Central memory CD8-positive, alpha-beta T cell (primary cell): ENCODE data around the gene PRRX2.
"Not testable (repeated sequence)": the region's sequence is repeated elsewhere in the genome, so short reads cannot be mapped to it uniquely, and the experiment has no call there.

Experiments
- ATAC-seq: fragments of 150-1000 bp; cut with Tn5 transposase; replicated peaks from 2 replicates; pipeline ENCODE4 v1.10.0; 2022; ENCODE audit warnings: mild to moderate bottlenecking, moderate FRiP score, moderate number of reproducible peaks; ENCODE audit not compliant: poor library complexity, severe bottlenecking; ENCODE audit errors: extremely low read depth
- DNase-seq, 2 donors: peaks; one replicate each; pipeline ENCODE4 v3.0.0; 2021; ENCODE audit warnings: low spot score in 2 of 2
- H3K27ac Mint-ChIP-seq: one replicate; pipeline ENCODE4 v1.8.0; 2022; ENCODE audit warnings: low read depth, mild to moderate bottlenecking, moderate library complexity, mixed read lengths
- H3K27me3 Mint-ChIP-seq: one replicate; pipeline ENCODE4 v1.8.0; 2022; ENCODE audit warnings: mixed read lengths
- H3K36me3 Mint-ChIP-seq: one replicate; pipeline ENCODE4 v1.8.0; 2022; ENCODE audit warnings: mild to moderate bottlenecking, moderate library complexity, mixed read lengths; ENCODE audit not compliant: insufficient read depth
- H3K4me1 Mint-ChIP-seq: one replicate; pipeline ENCODE4 v1.8.0; 2022; ENCODE audit warnings: mixed read lengths
- H3K4me3 Mint-ChIP-seq: one replicate; pipeline ENCODE4 v1.8.0; 2022; ENCODE audit warnings: mild to moderate bottlenecking, moderate library complexity, mixed read lengths
- H3K9me3 Mint-ChIP-seq: one replicate; pipeline ENCODE4 v1.8.0; 2022; ENCODE audit warnings: mixed read lengths

The PRRX2 gene

DNA sequence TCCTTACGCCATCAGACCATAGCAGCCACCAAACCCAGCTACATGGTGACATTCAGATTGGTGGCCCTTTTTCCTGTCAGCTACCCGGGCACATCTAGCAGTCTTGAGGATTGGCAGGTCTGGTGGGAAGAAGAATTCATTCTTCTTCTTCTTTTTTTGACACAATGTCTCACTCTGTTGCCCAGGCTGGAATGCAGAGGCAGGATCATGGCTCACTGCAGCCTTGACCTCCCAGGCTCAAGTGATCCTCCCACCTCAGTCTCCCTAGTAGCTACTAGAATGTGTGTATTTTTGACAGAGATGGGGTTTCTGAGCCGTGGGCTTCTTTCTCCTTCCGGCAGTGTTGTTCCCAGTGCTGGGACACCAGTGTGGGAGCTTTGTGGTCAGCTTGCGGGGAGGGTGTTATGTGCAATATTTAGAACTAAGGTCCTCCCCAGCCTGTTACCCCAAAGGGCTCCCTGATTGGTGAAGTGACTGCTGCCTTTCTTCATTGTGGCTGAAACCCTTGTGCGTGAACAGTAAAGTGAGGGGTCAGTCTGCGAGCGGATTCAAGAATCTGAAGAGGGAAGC, 36.1 kb upstream of the PRRX2 start:
- H3K27ac Mint-ChIP-seq: no peak overlapping the region
- H3K4me3 Mint-ChIP-seq: no peak overlapping the region
- H3K4me1 Mint-ChIP-seq: peaks cover 51% of the 10 kb centered on the region

DNA sequence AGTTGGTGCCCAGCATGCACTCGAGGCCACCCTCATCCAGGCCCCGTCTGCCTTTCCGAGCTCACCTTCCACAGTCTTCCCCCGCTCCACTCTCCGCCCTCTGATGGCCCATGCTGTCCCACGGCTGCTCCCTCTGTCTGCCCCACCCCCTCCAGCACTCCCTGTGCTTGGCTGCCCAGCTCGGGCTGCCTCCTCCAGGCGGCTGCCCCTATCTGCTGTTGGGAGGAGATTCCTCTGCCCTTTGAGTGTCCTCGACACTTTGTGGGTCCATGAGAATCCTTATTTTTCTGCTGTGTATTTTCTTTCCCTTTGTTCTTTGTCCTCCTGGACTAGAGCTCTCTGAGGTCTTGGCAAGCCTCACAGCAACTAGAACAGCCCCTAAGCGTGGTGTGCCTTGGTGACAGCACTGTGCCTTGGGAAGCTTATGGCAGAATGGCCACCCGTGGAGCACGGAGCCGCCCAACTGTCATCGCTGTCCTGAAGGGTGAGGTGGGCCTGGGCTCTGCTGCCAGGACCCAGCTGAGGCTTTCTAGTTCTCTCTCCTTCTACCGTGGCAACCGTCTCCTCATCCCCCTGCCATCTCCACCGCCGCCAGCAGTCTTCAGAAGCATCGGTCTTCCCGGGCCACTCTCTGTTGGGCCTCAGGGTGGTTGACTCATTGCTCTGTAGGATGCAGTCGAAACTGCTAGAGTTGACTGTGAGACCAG, 34.3 kb upstream of the PRRX2 start:
- H3K4me3 Mint-ChIP-seq: no peak overlapping the region
- peaks cover 45% of the 10 kb centered on the region for H3K4me1 Mint-ChIP-seq
- H3K27ac Mint-ChIP-seq: peak overlapping the region; percentile 89

More for the DNA sequence above, 36.1 kb upstream of the PRRX2 start:
- Mint-ChIP-seq H3K27me3 (no peaks in the 10 kb centered on the region), H3K36me3 (peaks cover 32% of the 10 kb centered on the region), H3K9me3 (no peaks in the 10 kb centered on the region)
- ATAC-seq (no peak), DNase-seq (no peak)

DNA sequence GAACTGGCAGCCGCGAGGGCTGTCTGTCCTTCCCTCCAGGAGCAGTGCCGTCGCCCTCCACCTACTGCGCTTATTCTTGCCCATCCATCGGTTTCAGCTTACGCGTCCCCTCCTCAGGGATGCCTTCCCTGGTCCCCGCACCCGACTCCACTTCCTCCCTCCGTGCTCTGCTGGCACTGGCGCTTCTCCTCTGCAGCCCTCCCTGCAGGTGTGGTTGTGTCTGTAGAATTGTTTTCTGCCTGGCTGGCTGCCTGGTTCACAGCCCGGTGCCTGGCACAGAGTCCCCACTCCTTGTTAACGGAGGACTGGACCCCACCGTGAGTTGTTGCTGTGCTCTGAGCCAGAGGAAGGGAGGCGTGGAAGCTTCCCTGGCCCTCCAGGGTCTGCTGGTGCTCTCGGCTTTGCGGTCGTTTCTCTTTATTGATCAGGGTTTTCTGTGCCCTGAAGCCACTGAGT, 33.7 kb upstream of the PRRX2 start:
- H3K4me1 Mint-ChIP-seq: peaks cover 44% of the 10 kb centered on the region
- H3K27me3 Mint-ChIP-seq: no peaks in the 10 kb centered on the region
- H3K36me3 Mint-ChIP-seq: peaks cover 35% of the 10 kb centered on the region
- no peaks in the 10 kb centered on the region for H3K9me3 Mint-ChIP-seq
- H3K27ac Mint-ChIP-seq: peak overlapping the region; percentile 89
- no peak for ATAC-seq
- H3K4me3 Mint-ChIP-seq: no peak overlapping the region
- no peak for DNase-seq

More for the DNA sequence above, 34.3 kb upstream of the PRRX2 start:
- Mint-ChIP-seq H3K27me3 (no peaks in the 10 kb centered on the region), H3K9me3 (no peaks in the 10 kb centered on the region), H3K36me3 (peaks cover 36% of the 10 kb centered on the region)
- DNase-seq: no peak
- no peak for ATAC-seq

DNA sequence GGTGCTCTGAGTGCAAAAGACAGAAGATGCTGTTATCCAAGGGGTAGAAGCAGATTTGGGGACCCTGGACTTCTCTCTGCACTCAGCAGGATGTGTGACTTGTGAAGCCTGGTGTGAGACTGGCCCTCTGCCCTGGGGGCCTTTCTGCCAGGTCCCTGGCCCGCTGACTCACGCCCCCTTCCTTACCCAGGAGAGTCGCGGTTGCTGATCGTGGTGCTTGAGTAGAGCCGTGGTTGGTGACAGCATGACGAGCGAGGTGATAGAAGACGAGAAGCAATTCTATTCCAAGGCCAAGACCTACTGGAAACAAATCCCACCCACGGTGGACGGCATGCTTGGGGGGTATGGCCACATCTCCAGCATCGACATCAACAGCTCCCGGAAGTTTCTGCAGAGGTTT, 33.0 kb upstream of the PRRX2 start:
- H3K36me3 Mint-ChIP-seq: peaks cover 33% of the 10 kb centered on the region
- no peak overlapping the region for H3K27ac Mint-ChIP-seq
- peaks cover 36% of the 10 kb centered on the region for H3K4me1 Mint-ChIP-seq
- H3K27me3 Mint-ChIP-seq: no peaks in the 10 kb centered on the region
- ATAC-seq: no peak
- no peaks in the 10 kb centered on the region for H3K9me3 Mint-ChIP-seq
- no peak overlapping the region for H3K4me3 Mint-ChIP-seq
- DNase-seq: no peak

DNA sequence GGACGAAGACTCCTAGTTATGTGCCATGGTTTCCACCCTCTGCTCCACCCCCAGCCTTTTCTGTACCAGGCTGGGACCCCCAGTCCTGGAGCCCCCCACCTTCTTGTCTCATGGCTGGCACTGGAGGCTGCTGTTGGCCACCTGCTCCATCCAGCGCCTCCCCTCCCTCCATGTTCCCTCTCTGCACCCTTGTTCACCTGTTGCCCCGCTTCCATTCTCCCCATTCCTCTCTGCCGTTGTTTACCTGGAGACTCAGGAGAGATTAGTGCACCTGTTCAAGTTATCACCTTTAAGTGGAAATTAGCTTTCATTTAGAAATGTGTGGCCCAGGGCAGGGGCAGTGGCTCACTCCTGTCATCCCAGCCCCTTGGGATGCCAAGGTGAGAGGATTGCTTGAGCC, 32.2 kb upstream of the PRRX2 start:
- H3K4me3 Mint-ChIP-seq: no peak overlapping the region

DNA sequence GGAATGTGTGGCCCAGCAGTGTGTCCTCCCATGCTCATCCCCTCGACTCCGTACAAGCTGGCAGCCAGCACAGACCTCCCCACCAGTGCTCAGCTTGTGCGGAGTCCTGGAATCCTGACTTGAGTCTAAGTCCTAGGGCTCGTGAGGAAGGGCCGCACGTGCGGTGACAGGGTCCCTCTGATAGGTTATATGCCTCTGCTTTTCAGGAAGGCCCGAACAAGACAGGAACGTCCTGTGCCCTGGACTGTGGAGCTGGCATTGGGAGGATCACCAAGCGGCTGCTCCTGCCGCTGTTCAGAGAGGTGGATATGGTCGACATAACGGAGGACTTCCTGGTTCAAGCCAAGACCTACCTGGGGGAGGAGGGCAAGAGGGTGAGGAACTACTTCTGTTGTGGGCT, 31.6 kb upstream of the PRRX2 start:
- no peak overlapping the region for H3K27ac Mint-ChIP-seq
- peaks cover 33% of the 10 kb centered on the region for H3K36me3 Mint-ChIP-seq
- ATAC-seq (no peak), DNase-seq (no peak)
- no peaks in the 10 kb centered on the region for H3K9me3 Mint-ChIP-seq
- H3K4me1 Mint-ChIP-seq: peaks cover 35% of the 10 kb centered on the region
- no peaks in the 10 kb centered on the region for H3K27me3 Mint-ChIP-seq
- H3K4me3 Mint-ChIP-seq: no peak overlapping the region

More for the DNA sequence above, 32.2 kb upstream of the PRRX2 start:
- H3K27me3 Mint-ChIP-seq: no peaks in the 10 kb centered on the region
- H3K27ac Mint-ChIP-seq: no peak overlapping the region
- no peak for DNase-seq
- no peaks in the 10 kb centered on the region for H3K9me3 Mint-ChIP-seq
- peaks cover 31% of the 10 kb centered on the region for H3K36me3 Mint-ChIP-seq
- no peak for ATAC-seq
- H3K4me1 Mint-ChIP-seq: peaks cover 37% of the 10 kb centered on the region

DNA sequence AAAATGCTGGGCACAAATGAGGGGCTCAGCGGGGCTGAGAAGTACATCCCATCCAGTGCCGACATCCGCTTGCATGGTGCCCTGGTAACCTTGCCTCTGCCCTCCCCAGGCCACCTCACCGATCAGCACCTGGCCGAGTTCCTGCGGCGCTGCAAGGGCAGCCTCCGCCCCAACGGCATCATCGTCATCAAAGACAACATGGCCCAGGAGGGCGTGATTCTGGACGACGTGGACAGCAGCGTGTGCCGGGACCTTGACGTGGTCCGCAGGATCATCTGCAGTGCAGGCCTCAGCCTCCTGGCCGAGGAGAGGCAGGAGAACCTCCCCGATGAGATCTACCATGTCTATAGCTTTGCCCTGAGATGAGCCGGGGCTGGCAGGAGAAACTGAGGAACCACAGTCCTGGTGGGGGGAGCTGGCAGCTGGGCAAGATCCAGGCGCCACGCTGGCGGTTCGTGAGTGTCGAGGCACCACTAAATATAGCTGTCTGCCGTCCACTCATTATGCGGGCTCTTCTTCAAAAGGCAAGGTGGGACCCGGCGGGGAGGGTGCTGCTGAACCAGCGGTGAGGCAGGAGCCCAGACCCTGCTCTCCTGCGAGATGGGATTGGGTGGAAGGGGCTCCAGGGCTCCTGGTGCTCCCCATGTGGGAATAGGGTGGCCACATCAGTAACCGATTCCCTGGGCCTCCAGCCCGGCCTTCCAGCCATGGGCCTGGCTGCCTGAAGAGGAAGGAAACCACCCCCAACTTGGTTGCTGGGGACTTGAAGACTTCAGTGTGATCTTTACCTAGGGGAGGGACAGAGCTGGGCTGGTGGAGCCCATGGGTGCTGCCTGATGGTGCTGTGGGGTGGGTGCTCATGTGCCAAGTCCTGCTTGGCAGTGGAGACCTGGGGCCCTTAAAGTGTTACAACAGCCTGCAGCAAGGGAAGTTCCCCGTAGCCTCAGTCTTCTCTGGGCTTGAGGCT, 30.1 kb upstream of the PRRX2 start:
- Mint-ChIP-seq H3K4me1 (peaks cover 26% of the 10 kb centered on the region), H3K4me3 (no peak overlapping the region), H3K27ac (no peak overlapping the region), H3K9me3 (no peaks in the 10 kb centered on the region), H3K36me3 (peaks cover 33% of the 10 kb centered on the region), H3K27me3 (no peaks in the 10 kb centered on the region)
- ATAC-seq (no peak), DNase-seq (no peak)

DNA sequence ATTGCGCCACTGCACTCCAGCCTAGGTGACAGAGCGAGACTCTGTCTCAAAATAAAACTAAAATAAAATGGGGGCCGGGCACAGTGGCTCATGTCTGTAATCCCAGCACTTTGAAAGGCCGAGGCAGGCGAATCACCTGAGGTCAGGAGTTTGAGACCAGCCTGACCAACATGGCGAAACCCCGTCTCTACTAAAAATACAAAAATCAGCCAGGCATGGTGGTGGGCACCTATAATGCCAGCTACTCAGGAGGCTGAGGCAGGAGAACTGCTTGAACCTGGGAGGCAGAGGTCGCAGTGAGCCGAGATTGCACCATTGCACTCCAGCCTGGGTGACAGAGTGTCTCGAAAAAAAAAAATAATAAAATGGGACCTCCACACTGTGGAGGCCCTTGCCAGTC, 29.1 kb upstream of the PRRX2 start:
- not testable (repeated sequence) for ATAC-seq, DNase-seq, H3K27me3 Mint-ChIP-seq, H3K27ac Mint-ChIP-seq, H3K9me3 Mint-ChIP-seq, H3K4me3 Mint-ChIP-seq
- Mint-ChIP-seq H3K36me3 (peaks cover 30% of the 10 kb centered on the region), H3K4me1 (peaks cover 22% of the 10 kb centered on the region)

DNA sequence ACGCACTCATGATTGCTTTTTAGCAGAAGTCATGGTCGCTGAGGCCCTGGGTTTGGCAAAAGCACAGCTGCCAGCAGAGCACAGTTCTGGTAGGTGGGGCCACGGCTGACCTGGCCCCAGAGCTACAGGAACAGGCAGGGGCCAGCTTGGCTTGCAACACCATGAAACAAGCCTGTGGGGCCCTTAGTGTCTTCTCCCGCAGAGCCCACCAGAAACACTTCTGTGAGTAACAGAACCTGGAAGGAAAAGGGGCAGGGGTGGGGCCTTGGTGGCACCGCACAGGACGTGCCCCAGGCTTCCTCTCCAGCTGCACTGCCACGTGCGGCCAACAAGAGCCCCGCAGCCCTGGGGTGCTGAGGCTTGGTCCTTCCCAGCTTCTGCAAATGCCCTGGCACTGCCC, 28.3 kb upstream of the PRRX2 start:
- H3K4me1 Mint-ChIP-seq: peaks cover 18% of the 10 kb centered on the region
- DNase-seq (no peak), ATAC-seq (no peak)
- no peaks in the 10 kb centered on the region for H3K27me3 Mint-ChIP-seq
- H3K9me3 Mint-ChIP-seq: no peaks in the 10 kb centered on the region
- H3K4me3 Mint-ChIP-seq: no peak overlapping the region
- H3K36me3 Mint-ChIP-seq: peaks cover 27% of the 10 kb centered on the region
- H3K27ac Mint-ChIP-seq: no peak overlapping the region

DNA sequence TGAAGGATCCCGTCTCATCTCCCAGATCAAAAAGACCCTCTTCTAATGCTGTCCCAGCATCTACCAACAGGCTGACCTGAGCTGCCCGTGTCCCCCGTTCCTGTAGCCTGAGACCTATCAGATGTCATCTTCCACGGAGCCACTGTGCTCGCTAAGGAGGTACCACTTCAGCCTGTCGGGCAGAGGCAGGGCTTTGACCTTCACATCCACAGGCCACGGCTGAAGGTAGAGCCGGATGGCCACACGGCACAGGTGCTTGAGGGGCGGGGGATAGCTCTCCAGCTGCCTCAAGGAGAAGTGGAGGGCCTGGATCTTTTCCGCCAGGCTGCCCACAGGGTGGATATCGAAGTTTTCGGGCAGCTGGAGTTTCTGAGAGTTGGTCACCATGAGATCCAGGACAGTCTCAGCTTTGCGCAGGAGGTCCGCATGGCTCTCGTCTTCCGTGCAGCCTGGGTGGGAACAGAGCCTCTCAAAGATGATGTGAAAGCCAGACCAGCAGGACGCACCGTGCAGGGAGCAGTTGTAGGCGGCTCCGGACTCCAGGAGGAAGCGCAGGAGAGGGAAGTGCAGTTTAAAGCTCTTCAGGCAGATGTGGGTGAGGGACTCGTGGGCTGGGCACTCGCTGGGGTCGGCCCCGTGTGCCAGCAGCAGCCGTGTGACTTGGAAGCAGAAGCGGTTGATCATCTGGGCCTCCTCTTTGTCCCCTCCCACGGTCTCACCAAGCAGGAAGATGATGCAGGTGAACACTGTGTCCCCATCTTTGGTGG, 27.6 kb upstream of the PRRX2 start:
- Mint-ChIP-seq H3K36me3 (peaks cover 31% of the 10 kb centered on the region), H3K27me3 (no peaks in the 10 kb centered on the region), H3K4me1 (peaks cover 18% of the 10 kb centered on the region), H3K4me3 (peak overlapping the region; percentile 12), H3K9me3 (no peaks in the 10 kb centered on the region), H3K27ac (peak overlapping the region; percentile 17)
- ATAC-seq (no peak), DNase-seq (no peak)

DNA sequence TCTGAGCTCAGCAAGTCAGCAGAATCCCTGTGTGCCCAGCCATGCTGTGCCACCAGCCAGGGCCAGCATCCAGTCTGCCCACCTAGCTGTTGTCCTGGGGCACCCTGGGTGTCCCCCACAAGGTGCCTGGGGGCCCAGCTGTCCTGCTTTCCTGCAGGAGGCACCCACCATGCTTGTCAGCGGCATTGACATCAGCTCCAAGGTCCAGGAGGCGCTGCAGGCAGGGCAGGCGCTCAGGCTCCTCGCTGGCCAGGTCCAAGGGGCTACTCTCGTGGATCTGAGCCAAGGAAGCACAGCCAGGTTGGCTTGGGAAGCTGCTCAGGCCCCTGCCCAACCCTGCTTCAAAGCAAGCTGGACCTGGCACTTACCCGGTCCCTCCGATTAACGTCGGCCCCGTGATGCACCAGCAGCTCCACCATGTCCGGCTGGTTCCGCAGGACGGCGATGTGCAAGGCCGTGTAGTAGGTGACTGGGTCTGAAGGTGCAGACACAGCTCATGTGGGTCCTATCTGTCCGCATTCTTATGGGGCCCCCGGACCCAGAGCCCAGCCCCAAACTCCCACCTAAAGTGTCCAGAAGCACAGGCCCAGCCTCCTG, 26.3 kb upstream of the PRRX2 start:
- Mint-ChIP-seq H3K4me3 (no peak overlapping the region), H3K27me3 (no peaks in the 10 kb centered on the region), H3K4me1 (peaks cover 18% of the 10 kb centered on the region), H3K9me3 (no peaks in the 10 kb centered on the region), H3K27ac (no peak overlapping the region), H3K36me3 (peaks cover 28% of the 10 kb centered on the region)
- DNase-seq (no peak), ATAC-seq (no peak)

DNA sequence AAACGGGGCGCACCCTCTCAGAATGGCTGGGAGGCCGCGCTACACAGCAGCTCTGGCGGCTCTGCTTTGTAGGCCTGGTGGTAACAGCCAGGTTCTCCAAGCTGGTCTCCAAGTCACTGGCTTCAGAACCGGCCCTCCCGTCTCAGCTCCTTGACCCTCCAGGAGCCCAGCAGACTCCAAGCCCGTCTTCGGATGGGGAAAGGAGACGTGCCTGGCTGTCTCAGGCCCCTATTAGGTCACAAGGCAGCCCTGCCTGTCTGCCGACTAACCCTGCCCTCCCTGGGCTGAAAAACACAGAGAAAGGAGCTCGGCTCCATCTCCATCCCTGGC, 25.7 kb upstream of the PRRX2 start:
- Mint-ChIP-seq H3K36me3 (peaks cover 27% of the 10 kb centered on the region), H3K4me3 (peak overlapping the region; percentile 84), H3K4me1 (peaks cover 18% of the 10 kb centered on the region), H3K27ac (no peak overlapping the region), H3K27me3 (no peaks in the 10 kb centered on the region), H3K9me3 (no peaks in the 10 kb centered on the region)
- ATAC-seq (no peak), DNase-seq (no peak)
